MM.1S (cell line): ENCODE data around the gene CLCN7.
"Not testable (repeated sequence)": the region's sequence is repeated elsewhere in the genome, so short reads cannot be mapped to it uniquely, and the experiment has no call there.

Experiments
- DNase-seq: peaks from one replicate; pipeline ENCODE4 v3.0.0-alpha.2; 2015
- H2AFZ ChIP-seq: fragments of 300-600 bp; sonication (generic); 2 replicates; pipeline ENCODE4 v1.6.0; 2016; ENCODE audit warnings: antibody characterized with exemption, low read length
- H3F3A ChIP-seq: fragments of 300-600 bp; sonication (generic); 2 replicates; pipeline ENCODE4 v1.6.1; 2016; ENCODE audit warnings: mild to moderate bottlenecking, antibody characterized with exemption, low read length, moderate library complexity, mixed read lengths; ENCODE audit not compliant: insufficient read depth
- H3K27ac ChIP-seq: fragments of 300-600 bp; sonication (generic); 2 replicates; pipeline ENCODE4 v1.5.1; 2016; ENCODE audit warnings: mild to moderate bottlenecking, low read length
- H3K27me3 ChIP-seq: fragments of 300-600 bp; sonication (generic); replicated peaks from 2 replicates; pipeline ENCODE4 v1.6.0; 2016; ENCODE audit warnings: low read length; ENCODE audit not compliant: insufficient read depth
- H3K36me3 ChIP-seq: fragments of 300-600 bp; sonication (generic); replicated peaks from 2 replicates; pipeline ENCODE4 v1.6.1; 2016; ENCODE audit warnings: mild to moderate bottlenecking, low read length, mixed read lengths; ENCODE audit not compliant: insufficient read depth
- H3K4me1 ChIP-seq: fragments of 300-600 bp; sonication (generic); 2 replicates; pipeline ENCODE4 v1.6.1; 2016; ENCODE audit warnings: low read length, mixed read lengths
- H3K4me2 ChIP-seq: fragments of 300-600 bp; sonication (generic); 2 replicates; pipeline ENCODE4 v1.6.0; 2016; ENCODE audit warnings: low read depth, low read length
- H3K4me3 ChIP-seq: fragments of 300-600 bp; sonication (generic); 2 replicates; pipeline ENCODE4 v1.5.1; 2016; ENCODE audit warnings: low read length, mixed read lengths
- H3K79me2 ChIP-seq: fragments of 300-600 bp; sonication (generic); 2 replicates; pipeline ENCODE4 v1.6.1; 2016; ENCODE audit warnings: mixed run types, low read length, mixed read lengths
- H3K9ac ChIP-seq: fragments of 300-600 bp; sonication (generic); 2 replicates; pipeline ENCODE4 v1.6.1; 2016; ENCODE audit warnings: low read length, mixed read lengths
- H3K9me2 ChIP-seq: fragments of 300-600 bp; sonication (generic); replicated peaks from 2 replicates; pipeline ENCODE4 v1.6.1; 2016; ENCODE audit warnings: mild to moderate bottlenecking, low read length, mixed read lengths; ENCODE audit not compliant: insufficient read depth
- H3K9me3 ChIP-seq: fragments of 300-600 bp; sonication (generic); replicated peaks from 2 replicates; pipeline ENCODE4 v1.6.1; 2016; ENCODE audit warnings: mild to moderate bottlenecking, low read length, mixed read lengths; ENCODE audit not compliant: insufficient read depth
- H4K20me1 ChIP-seq: fragments of 300-600 bp; sonication (generic); 2 replicates; pipeline ENCODE4 v1.6.1; 2016; ENCODE audit warnings: mild to moderate bottlenecking, low read length, moderate library complexity, mixed read lengths; ENCODE audit not compliant: insufficient read depth
- CTCF ChIP-seq: fragments of 300-600 bp; sonication (generic); IDR thresholded peaks from 2 replicates; pipeline ENCODE4 v1.5.1; 2016; ENCODE audit warnings: antibody characterized with exemption, low read length, mixed read lengths
- EZH2 ChIP-seq: fragments of 300-600 bp; sonication (generic); optimal IDR thresholded peaks from 2 replicates; pipeline ENCODE3; 2017; ENCODE audit warnings: low read depth, mild to moderate bottlenecking, antibody characterized with exemption, low read length, mixed read lengths
- EZH2phosphoT487 ChIP-seq: fragments of 300-600 bp; sonication (generic); IDR thresholded peaks from 2 replicates; pipeline ENCODE4 v1.6.1; 2018; ENCODE audit warnings: antibody characterized with exemption, low read length

Gene CLCN7

GRCh38 chr16:1472974-1473373 lies 1.9 kb downstream of the CLCN7 start:
- Histone ChIP-seq H3K9me3 (no peaks in the 10 kb centered on the region), H3K9me2 (no peaks in the 10 kb centered on the region), H3K79me2 (peaks cover 49% of the 10 kb centered on the region), H3K4me3 (no peak overlapping the region), H3K4me1 (no peaks in the 10 kb centered on the region), H3K36me3 (no peaks in the 10 kb centered on the region), H3K9ac (no peak overlapping the region), H3K27ac (no peak overlapping the region), H3K4me2 (no peak overlapping the region), H3F3A (no peaks in the 10 kb centered on the region), H3K27me3 (no peaks in the 10 kb centered on the region), H2AFZ (no peak overlapping the region), H4K20me1 (no peaks in the 10 kb centered on the region)
- no peak for DNase-seq
- TF ChIP-seq EZH2 (no peak), CTCF (no peak), EZH2phosphoT487 (no peak)

GRCh38 chr16:1471569-1472194 lies 3.1 kb downstream of the CLCN7 start:
- Histone ChIP-seq H3K9me3 (no peaks in the 10 kb centered on the region), H3K9me2 (no peaks in the 10 kb centered on the region), H3K27me3 (no peaks in the 10 kb centered on the region), H3K4me2 (no peak overlapping the region), H3F3A (no peaks in the 10 kb centered on the region), H3K4me3 (no peak overlapping the region), H3K79me2 (peaks cover 60% of the 10 kb centered on the region), H3K4me1 (no peaks in the 10 kb centered on the region), H3K9ac (no peak overlapping the region), H3K27ac (no peak overlapping the region), H2AFZ (no peak overlapping the region), H3K36me3 (no peaks in the 10 kb centered on the region), H4K20me1 (no peaks in the 10 kb centered on the region)
- no peak for TF ChIP-seq EZH2phosphoT487
- DNase-seq: no peak

GRCh38 chr16:1470481-1471251 lies 4.2 kb downstream of the CLCN7 start:
- DNase-seq: no peak
- Histone ChIP-seq H3K27ac (no peak overlapping the region), H3K27me3 (no peaks in the 10 kb centered on the region), H3K9ac (no peak overlapping the region), H3F3A (no peaks in the 10 kb centered on the region), H3K4me1 (no peaks in the 10 kb centered on the region), H3K9me2 (no peaks in the 10 kb centered on the region), H2AFZ (no peak overlapping the region), H3K79me2 (peaks cover 67% of the 10 kb centered on the region), H3K9me3 (no peaks in the 10 kb centered on the region), H3K36me3 (no peaks in the 10 kb centered on the region), H3K4me2 (no peak overlapping the region), H3K4me3 (no peak overlapping the region), H4K20me1 (no peaks in the 10 kb centered on the region)
- TF ChIP-seq EZH2 (no peak), CTCF (no peak), EZH2phosphoT487 (no peak)

GRCh38 chr16:1469693-1470201 lies 5.1 kb downstream of the CLCN7 start:
- no peaks in the 10 kb centered on the region for H4K20me1 ChIP-seq
- no peak overlapping the region for H3K4me3 ChIP-seq
- no peak overlapping the region for H3K4me2 ChIP-seq
- H3K9ac ChIP-seq: no peak overlapping the region
- H3K27ac ChIP-seq: no peak overlapping the region
- H3K36me3 ChIP-seq: no peaks in the 10 kb centered on the region
- no peaks in the 10 kb centered on the region for H3K9me3 ChIP-seq
- no peaks in the 10 kb centered on the region for H3K9me2 ChIP-seq
- no peak for DNase-seq
- no peak overlapping the region for H2AFZ ChIP-seq
- TF ChIP-seq EZH2phosphoT487 (no peak), EZH2 (no peak), CTCF (no peak)
- peaks cover 70% of the 10 kb centered on the region for H3K79me2 ChIP-seq
- H3K4me1 ChIP-seq: no peaks in the 10 kb centered on the region
- H3F3A ChIP-seq: no peaks in the 10 kb centered on the region
- no peaks in the 10 kb centered on the region for H3K27me3 ChIP-seq

GRCh38 chr16:1469141-1469540 lies 5.7 kb downstream of the CLCN7 start:
- not testable (repeated sequence) for H3K4me1 ChIP-seq, H3K27me3 ChIP-seq, H3F3A ChIP-seq, H3K9me2 ChIP-seq, H2AFZ ChIP-seq, H3K27ac ChIP-seq, H3K9me3 ChIP-seq, DNase-seq, H3K4me3 ChIP-seq, H3K9ac ChIP-seq, H4K20me1 ChIP-seq, H3K36me3 ChIP-seq, H3K4me2 ChIP-seq
- peaks cover 66% of the 10 kb centered on the region for H3K79me2 ChIP-seq
